HepG2 (cell line): ENCODE measurements around the gene SLC23A3. TPM values are rescaled to one million over a fixed set of nuclear protein-coding genes. Genes with fewer than 3 reads are reported as not detected.

Experiments
- ATAC-seq: fragments of 200-7000 bp; cut with Tn5 transposase; 3 replicates; pipeline ENCODE4 v1.9.1; 2020; ENCODE audit warnings: mild to moderate bottlenecking, moderate library complexity
- BruUV-seq: library from RNA; stranded (reverse); fragments of 400-500 nt; replicated peaks from 2 replicates; lab custom pipeline; 2021; lab: Mats Ljungman, UMichigan
- CTCF ChIA-PET: fragments of 300-600 bp; formaldehyde crosslinking; extraction: SDS; loops from one replicate; lab custom pipeline; 2021; ENCODE audit warnings: low total read pairs, inconsistent platforms, low intra/inter-chr PET ratio; lab: Yijun Ruan, JAX
- POLR2A ChIA-PET: fragments of 350-600 bp; sonication (Branson Sonifier 250); formaldehyde crosslinking; loops from one replicate; lab custom pipeline; 2020; ENCODE audit warnings: antibody characterized with exemption, inconsistent platforms; lab: Yijun Ruan, JAX
- DNase-seq: peaks from one replicate; pipeline ENCODE4 v3.0.0-alpha.2; 2015; ENCODE audit warnings: low spot score
- FAIRE-seq: peaks from 3 replicates; lab custom pipeline; 2011; peaks lifted over from hg19 to GRCh38; lab: Jason Lieb, UNC
- H2AFZ ChIP-seq: one replicate; pipeline ENCODE4 v1.6.1; 2011; ENCODE audit warnings: low read length, inconsistent platforms
- H3K27ac ChIP-seq: fragments of 300-600 bp; 3 replicates; pipeline ENCODE4 v1.8.0; 2011; ENCODE audit warnings: mixed run types, mild to moderate bottlenecking, mixed read lengths, low read length, inconsistent platforms; ENCODE audit not compliant: insufficient read depth; ENCODE audit errors: extremely low read length
- H3K27me3 ChIP-seq, 2 experiments: fragments of 200-600 bp in 1 of 2; 2 replicates in 1 of 2; 3 replicates in 1 of 2; pipeline versions ENCODE4 v1.6.0 to v1.8.0; 2011; ENCODE audit warnings: low read length in 2 of 2, mild to moderate bottlenecking in 2 of 2, moderate library complexity in 2 of 2, inconsistent platforms in 1 of 2; ENCODE audit not compliant: insufficient read depth in 2 of 2, control insufficient read depth in 1 of 2
- H3K36me3 ChIP-seq, 2 experiments: fragments of 200-600 bp in 1 of 2; replicated peaks in 1 of 2; 2 replicates in 1 of 2; 3 replicates in 1 of 2; pipeline versions ENCODE4 v1.5.1 to v1.8.0; 2011; ENCODE audit warnings: low read length in 2 of 2, inconsistent platforms in 1 of 2; ENCODE audit not compliant: insufficient read depth in 2 of 2, control insufficient read depth in 1 of 2
- H3K4me1 ChIP-seq: 2 replicates; pipeline ENCODE4 v1.5.1; 2012; ENCODE audit warnings: low read length, inconsistent platforms; ENCODE audit not compliant: insufficient read depth
- H3K4me2 ChIP-seq: 2 replicates; pipeline ENCODE4 v1.6.0; 2011; ENCODE audit warnings: low read depth, low read length, inconsistent platforms
- H3K4me3 ChIP-seq, 3 experiments: fragments of 200-600 bp in 1 of 3; sonication (generic), shearing (Covaris generic) in 1 of 3; replicated peaks in 1 of 3; 2 replicates each; pipeline ENCODE4 v1.5.1; 2011 to 2016; ENCODE audit warnings: low read length in 3 of 3, inconsistent platforms in 2 of 3, low read depth in 2 of 3, mild to moderate bottlenecking in 2 of 3, control low read depth in 1 of 3, mixed read lengths in 1 of 3; ENCODE audit not compliant: insufficient read depth in 1 of 3
- H3K79me2 ChIP-seq: one replicate; pipeline ENCODE4 v1.6.1; 2011; ENCODE audit warnings: low read length, inconsistent platforms; ENCODE audit not compliant: insufficient read depth
- H3K9ac ChIP-seq: 2 replicates; pipeline ENCODE4 v1.6.0; 2011; ENCODE audit warnings: mild to moderate bottlenecking, low read depth, low read length, inconsistent platforms; ENCODE audit not compliant: insufficient read depth
- H3K9me3 ChIP-seq: 2 replicates; pipeline ENCODE4 v1.5.1; 2012; ENCODE audit warnings: mild to moderate bottlenecking, low read length
- H4K20me1 ChIP-seq: 2 replicates; pipeline ENCODE4 v1.6.0; 2011; ENCODE audit warnings: inconsistent platforms, mild to moderate bottlenecking, low read length, moderate library complexity; ENCODE audit not compliant: insufficient read depth
- ARHGAP35 ChIP-seq: sonication (generic); formaldehyde crosslinking; IDR thresholded peaks from 2 replicates; pipeline ENCODE4 v1.9.0; 2022; ENCODE audit warnings: mild to moderate bottlenecking, inconsistent platforms, moderate library complexity, missing genetic modification reagents, borderline replicate concordance
- CHD2 ChIP-seq: IDR thresholded peaks from 2 replicates; pipeline ENCODE4 v1.6.1; 2011; ENCODE audit warnings: low read depth, low read length, improper control_type of control experiment
- HMGXB3 ChIP-seq: sonication (generic); formaldehyde crosslinking; IDR thresholded peaks from 2 replicates; pipeline ENCODE4 v1.4.0; 2020; ENCODE audit warnings: missing genetic modification reagents, borderline replicate concordance
- NAIF1 ChIP-seq: sonication (generic); formaldehyde crosslinking; IDR thresholded peaks from 2 replicates; pipeline ENCODE4 v1.5.0; 2020; ENCODE audit warnings: mild to moderate bottlenecking, missing genetic modification reagents, borderline replicate concordance
- PHF8 ChIP-seq: sonication (generic); formaldehyde crosslinking; IDR thresholded peaks from 2 replicates; pipeline ENCODE4 v1.5.0; 2020; ENCODE audit warnings: missing genetic modification reagents
- POLR2AphosphoS2 ChIP-seq: IDR thresholded peaks from 2 replicates; pipeline ENCODE4 v1.6.1; 2011; ENCODE audit warnings: low read depth, low read length, improper control_type of control experiment
- TBL1XR1 ChIP-seq: fragments of 150-350 bp; IDR thresholded peaks from 2 replicates; pipeline ENCODE4 v1.6.1; 2014; ENCODE audit warnings: borderline replicate concordance, low read length; ENCODE audit not compliant: partially characterized antibody
- ZNF180 ChIP-seq: sonication (generic); formaldehyde crosslinking; IDR thresholded peaks from 2 replicates; pipeline ENCODE4 v1.4.0; 2020; ENCODE audit warnings: low read depth, missing genetic modification reagents, borderline replicate concordance
- ZNF446 ChIP-seq: sonication (generic); formaldehyde crosslinking; IDR thresholded peaks from 2 replicates; pipeline ENCODE4 v1.5.0; 2020; ENCODE audit warnings: mild to moderate bottlenecking, missing genetic modification reagents
- ZNF512B ChIP-seq: sonication (generic); formaldehyde crosslinking; IDR thresholded peaks from 2 replicates; pipeline ENCODE4 v1.5.1; 2020; ENCODE audit warnings: missing genetic modification reagents, mild to moderate bottlenecking, borderline replicate concordance
- WGBS: methylation state at CpG from one replicate; pipeline ENCODE4 v1.1.6; 2017; ENCODE audit warnings: low lambda C conversion rate; 5-methylcytosine and 5-hydroxymethylcytosine counted together
- in situ Hi-C: cut with HindIII; loops from 2 replicates; pipeline ENCODE4 v1.10.0; 2017; ENCODE audit warnings: low pct_unique_long_range_greater_than_20kb; ENCODE audit not compliant: extremely low pct_ligation_motif_present
- intact Hi-C: fragments of 100-400 bp; cut with micrococcal nuclease; formaldehyde crosslinking; loops from one replicate; pipeline ENCODE4 v1.10.0; 2022; ENCODE audit not compliant: unreplicated experiment
- polyA plus RNA-seq, 8 experiments: library from polyadenylated mRNA; depleted of rRNA in 3 of 8; stranded (reverse) in 7 of 8; unstranded in 1 of 8; fragments of >200 nt; fragmentation: Illumina TruSeq in 4 of 8; extraction: Trizol in 4 of 8; gene quantifications; 2 replicates each; pipeline versions ENCODE4 v1.2.1 to v1.2.3, GENCODE V29; 2011 to 2016; ENCODE audit warnings: low read depth in 4 of 8, missing spikeins in 1 of 8, mixed read lengths in 1 of 8; ENCODE audit not compliant: insufficient read depth in 1 of 8
- total RNA-seq, 5 experiments: library from RNA; depleted of rRNA; stranded (reverse); fragments of >200 nt; fragmentation: Illumina TruSeq; extraction: Trizol; gene quantifications; 2 replicates each; pipeline ENCODE4 v1.2.3, GENCODE V29; 2016; ENCODE audit warnings: low read depth in 1 of 5

Gene SLC23A3
- total and polyA plus RNA-seq, 2 of the 13 experiments (the other 11 are each of a cell fraction or from before 2014, with no cell fraction given): 0.38 to 0.78 TPM

GRCh38 chr2:219180961-219181360 is 11.1 kb upstream of the SLC23A3 start:
- Histone ChIP-seq H3K27me3 (no peaks in the 10 kb centered on the region; a peak in 1 of 5 replicates), H3K9ac (no peak overlapping the region), H4K20me1 (no peaks in the 10 kb centered on the region), H3K9me3 (no peaks in the 10 kb centered on the region), H3K27ac (no peak overlapping the region), H2AFZ (no peak overlapping the region), H3K4me2 (no peak overlapping the region), H3K36me3 (peaks cover 30 to 48% of the 10 kb centered on the region in 2 experiments), H3K4me1 (peaks cover 24% of the 10 kb centered on the region), H3K4me3 (no peak overlapping the region), H3K79me2 (peaks cover 19% of the 10 kb centered on the region)
- TF ChIP-seq HMGXB3 (no peak), TBL1XR1 (no peak), CHD2 (no peak), ARHGAP35 (CRISPR knock-in tag) (no peak), ZNF512B (CRISPR knock-in tag) (no peak), POLR2AphosphoS2 (no peak), NAIF1 (CRISPR knock-in tag) (no peak), ZNF180 (CRISPR knock-in tag) (no peak), ZNF446 (CRISPR knock-in tag) (no peak), PHF8 (CRISPR knock-in tag) (no peak)
- ATAC-seq (no peak), FAIRE-seq (no peak), DNase-seq (no peak)
- POLR2A ChIA-PET: interaction anchor here (1.6 to 4.8 kb wide), 5 partner anchors 9 to 28 kb away, joined by 4 to 21 read pairs (median 9); partner anchors contain the start of gene ZFAND2B
- in situ Hi-C loops (no loop called here), intact Hi-C loops (no loop called here)
- CTCF ChIA-PET: no interaction called here
- no TSS peak for BruUV-seq
- 98% methylated on average over 5 of the region's 5 CpGs for WGBS
